A549 (cell line): ENCODE data around the gene ALPK3. TPM values are rescaled to one million over a fixed set of nuclear protein-coding genes. Genes with fewer than 3 reads are reported as not detected.

Source experiments
- ATAC-seq, 2 experiments: fragments of 200-7000 bp in 1 of 2; fragments of >200 bp in 1 of 2; cut with Nextera tagmentation in 1 of 2; cut with Tn5 transposase in 1 of 2; 3 replicates each; pipeline versions ENCODE4 v1.8.0 to v1.9.1; 2018 to 2020; ENCODE audit warnings: mild to moderate bottlenecking in 1 of 2, moderate library complexity in 1 of 2
- CTCF ChIA-PET: fragments of 300-600 bp; sonication (Branson Sonifier 250); formaldehyde crosslinking; extraction: SDS; loops from one replicate; lab custom pipeline; 2021; ENCODE audit warnings: antibody characterized with exemption, inconsistent platforms; lab: Yijun Ruan, JAX
- POLR2A ChIA-PET: fragments of 350-600 bp; formaldehyde crosslinking; extraction: SDS; loops from one replicate; lab custom pipeline; 2021; ENCODE audit warnings: antibody characterized with exemption, inconsistent platforms; lab: Yijun Ruan, JAX
- DNase-seq, 2 experiments: peaks; one replicate each; pipeline versions ENCODE4 v3.0.0 to v3.0.0-alpha.2; 2011 to 2016; ENCODE audit warnings: low read depth in 1 of 2, low spot score in 1 of 2
- FAIRE-seq: peaks from 2 replicates; lab custom pipeline; 2011; peaks lifted over from hg19 to GRCh38; lab: Jason Lieb, UNC
- H3K27ac ChIP-seq, 2 experiments: fragments of >200 bp; sonication (Bioruptor Twin); formaldehyde crosslinking; 3 replicates each; pipeline ENCODE4 v1.5.1; 2016 to 2017
- H3K4me1 ChIP-seq: fragments of >200 bp; sonication (Bioruptor Twin); formaldehyde crosslinking; 3 replicates; pipeline ENCODE4 v1.6.1; 2016
- H3K4me2 ChIP-seq: fragments of >200 bp; sonication (Bioruptor Twin); formaldehyde crosslinking; 3 replicates; pipeline ENCODE4 v1.6.1; 2016
- H3K4me3 ChIP-seq: fragments of >200 bp; sonication (Bioruptor Twin); formaldehyde crosslinking; 3 replicates; pipeline ENCODE4 v1.5.1; 2016
- H3K9me3 ChIP-seq: fragments of >200 bp; sonication (Bioruptor Twin); formaldehyde crosslinking; 3 replicates; pipeline ENCODE4 v1.6.1; 2016
- CBX2 ChIP-seq: fragments of 200-600 bp; sonication (generic); IDR thresholded peaks from 2 replicates; pipeline ENCODE4 v1.6.1; 2016; ENCODE audit warnings: low read depth, mild to moderate bottlenecking, borderline replicate concordance
- CEBPB ChIP-seq, 2 experiments: fragments of >200 bp in 1 of 2; sonication (Bioruptor Twin) in 1 of 2; formaldehyde crosslinking in 1 of 2; IDR thresholded peaks; 2 replicates each; pipeline ENCODE4 v1.6.1; 2012 to 2016
- CHD2 ChIP-seq: fragments of 150-350 bp; IDR thresholded peaks from 2 replicates; pipeline ENCODE4 v1.6.1; 2014; ENCODE audit warnings: low read length; ENCODE audit not compliant: partially characterized antibody
- CHD4 ChIP-seq: fragments of 200-600 bp; sonication (generic); IDR thresholded peaks from 2 replicates; pipeline ENCODE4 v1.6.1; 2016; ENCODE audit warnings: antibody characterized with exemption, mild to moderate bottlenecking, borderline replicate concordance
- CTCF ChIP-seq: fragments of >200 bp; sonication (Bioruptor Twin); formaldehyde crosslinking; IDR thresholded peaks from 3 replicates; pipeline ENCODE4 v1.5.1; 2016
- EHF ChIP-seq: fragments of 250-450 bp; sonication (Bioruptor Pico); IDR thresholded peaks from 2 replicates; pipeline ENCODE4 v1.5.0; 2020; ENCODE audit warnings: mild to moderate bottlenecking
- FOSB ChIP-seq: fragments of 250-450 bp; sonication (Bioruptor Pico); IDR thresholded peaks from 2 replicates; pipeline ENCODE4 v1.5.0; 2020; ENCODE audit warnings: mild to moderate bottlenecking, moderate library complexity
- FOXS1 ChIP-seq: fragments of 250-450 bp; sonication (Bioruptor Pico); IDR thresholded peaks from 2 replicates; pipeline ENCODE4 v1.5.0; 2020; ENCODE audit warnings: mild to moderate bottlenecking, moderate library complexity
- HEYL ChIP-seq: fragments of 250-450 bp; sonication (Bioruptor Pico); IDR thresholded peaks from 2 replicates; pipeline ENCODE4 v1.8.0; 2021; ENCODE audit warnings: mild to moderate bottlenecking, moderate library complexity
- JUN ChIP-seq, 2 experiments: fragments of >200 bp; sonication (Bioruptor Twin); formaldehyde crosslinking; IDR thresholded peaks; 2 replicates in 1 of 2; 3 replicates in 1 of 2; pipeline ENCODE4 v1.6.1; 2016 to 2017
- KDM1A ChIP-seq: fragments of 200-600 bp; sonication (generic); IDR thresholded peaks from 2 replicates; pipeline ENCODE4 v1.6.1; 2016; ENCODE audit warnings: low read depth, mild to moderate bottlenecking
- MAX ChIP-seq: IDR thresholded peaks from 2 replicates; pipeline ENCODE4 v1.6.1; 2012
- NPAS2 ChIP-seq: fragments of 250-450 bp; sonication (Bioruptor Pico); IDR thresholded peaks from 2 replicates; pipeline ENCODE4 v1.8.0; 2022; ENCODE audit warnings: mild to moderate bottlenecking, moderate library complexity, borderline replicate concordance
- PBX3 ChIP-seq: IDR thresholded peaks from 2 replicates; pipeline ENCODE4 v1.6.1; 2012
- RAD21 ChIP-seq, 2 experiments: fragments of >200 bp in 1 of 2; sonication (Bioruptor Twin) in 1 of 2; formaldehyde crosslinking in 1 of 2; IDR thresholded peaks in 1 of 2; conservative IDR thresholded peaks in 1 of 2; 2 replicates in 1 of 2; 3 replicates in 1 of 2; pipeline ENCODE4 v1.6.1; 2012 to 2018; ENCODE audit warnings: inconsistent platforms in 1 of 2
- RARB ChIP-seq: fragments of 250-450 bp; sonication (Bioruptor Pico); IDR thresholded peaks from 2 replicates; pipeline ENCODE4 v1.8.0; 2021; ENCODE audit warnings: mild to moderate bottlenecking, moderate library complexity
- RNF2 ChIP-seq: fragments of 200-600 bp; sonication (generic); IDR thresholded peaks from 2 replicates; pipeline ENCODE4 v1.6.1; 2016; ENCODE audit warnings: low read depth, mild to moderate bottlenecking, antibody characterized with exemption, moderate library complexity, borderline replicate concordance
- SMC3 ChIP-seq: fragments of >200 bp; sonication (Bioruptor Twin); formaldehyde crosslinking; IDR thresholded peaks from 3 replicates; pipeline ENCODE4 v1.6.1; 2018; ENCODE audit warnings: inconsistent platforms
- TP53 ChIP-seq: fragments of 250-450 bp; sonication (Bioruptor Pico); IDR thresholded peaks from 2 replicates; pipeline ENCODE4 v1.5.0; 2021; ENCODE audit warnings: mild to moderate bottlenecking, moderate library complexity
- WGBS: methylation state at CpG from one replicate; pipeline ENCODE4 v1.1.6; 2017; ENCODE audit errors: missing lambda C conversion rate; 5-methylcytosine and 5-hydroxymethylcytosine counted together
- polyA plus RNA-seq, 4 experiments: library from polyadenylated mRNA; depleted of rRNA in 3 of 4; stranded (reverse); fragments of >200 nt; fragmentation: RNase III in 1 of 4; extraction: RNeasy Plus Mini Kit Qiagen cat#74134 plus additional on column Dnase treatment in 1 of 4; gene quantifications; 2 replicates in 3 of 4; 3 replicates in 1 of 4; pipeline ENCODE4 v1.2.3, GENCODE V29; 2011 to 2017
- TF ChIP-seq, protein P1 (sequence below): IDR thresholded peaks from 2 replicates; pipeline ENCODE4 v1.6.1; 2012; ENCODE audit warnings: low read depth, borderline replicate concordance

ALPK3 gene
- polyA plus RNA-seq, 2 of the 4 experiments (the other 2 are of a cell fraction) = 0.26 to 0.30 TPM

GRCh38 chr15:84826369-84826823 is 9.2 kb downstream of the ALPK3 start:
- TF ChIP-seq FOXS1 (no peak), MAX (no peak; the same call in 1 of the 2 replicates), CEBPB (IDR thresholded peaks at IDR 0.05) (no peak), RARB (CRISPR knock-in tag) (no peak), RNF2 (no peak), RAD21 (conservative IDR thresholded peaks at IDR 0.05 in 1 of 2, IDR thresholded peaks at IDR 0.05 in 1 of 2) (peak; percentile 86 to 94), CHD4 (no peak), CTCF (peak; percentile 66), SMC3 (peak; percentile 87), HEYL (CRISPR knock-in tag) (no peak)
- TF ChIP-seq, all 56 proteins: peak for 3
- Histone ChIP-seq H3K4me3 (no peak overlapping the region), H3K4me2 (no peak overlapping the region), H3K27ac (peak overlapping the region; percentile 20 to 29; a peak in 2 of 6 replicates), H3K9me3 (no peaks in the 10 kb centered on the region), H3K4me1 (peaks cover 6% of the 10 kb centered on the region; the same call in 2 of the 3 replicates)
- DNase-seq = peak; percentile 74 to 75
- CTCF ChIA-PET = interaction anchor here (0.9 to 6.5 kb wide), 12 partner anchors 8 to 109 kb away, joined by 3 to 34 read pairs (median 4); partner anchors contain the start of gene ALPK3
- 27% methylated on average over 6 of the region's 6 CpGs for WGBS
- POLR2A ChIA-PET = no interaction called here
- no peak for FAIRE-seq
- ATAC-seq = peak; percentile 78 to 94

DNA sequence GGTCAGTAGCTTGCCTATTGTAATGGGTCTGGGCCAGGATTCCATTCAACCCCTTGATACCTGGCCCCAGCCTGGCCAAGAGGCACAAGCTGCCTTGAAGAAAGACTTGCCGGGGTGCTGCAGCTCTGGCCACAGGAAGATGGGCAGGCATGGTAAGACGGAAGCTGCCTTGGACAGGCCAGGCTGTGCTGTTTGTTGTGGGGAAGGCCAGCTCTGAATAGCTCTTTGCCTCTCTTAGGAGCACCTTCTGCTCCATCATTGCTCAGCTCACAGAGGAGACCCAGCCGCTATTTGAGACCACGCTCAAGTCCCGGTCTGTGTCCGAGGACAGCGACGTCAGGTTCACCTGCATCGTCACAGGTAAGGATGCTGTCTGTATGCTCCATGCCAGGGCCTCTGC is 10.1 kb downstream of the ALPK3 start:
- TF ChIP-seq, protein P1, sequence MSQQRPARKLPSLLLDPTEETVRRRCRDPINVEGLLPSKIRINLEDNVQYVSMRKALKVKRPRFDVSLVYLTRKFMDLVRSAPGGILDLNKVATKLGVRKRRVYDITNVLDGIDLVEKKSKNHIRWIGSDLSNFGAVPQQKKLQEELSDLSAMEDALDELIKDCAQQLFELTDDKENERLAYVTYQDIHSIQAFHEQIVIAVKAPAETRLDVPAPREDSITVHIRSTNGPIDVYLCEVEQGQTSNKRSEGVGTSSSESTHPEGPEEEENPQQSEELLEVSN = no peak
- TF ChIP-seq JUN (IDR thresholded peaks at IDR 0.05) = no peak
- TF ChIP-seq TP53 (CRISPR knock-in tag) = no peak
- TF ChIP-seq CHD2 = no peak
- no peak for TF ChIP-seq EHF (CRISPR knock-in tag)
- no peak for TF ChIP-seq CBX2
- TF ChIP-seq SMC3 = no peak
- TF ChIP-seq RARB (CRISPR knock-in tag) = no peak
- no peak for TF ChIP-seq FOSB (CRISPR knock-in tag)
- TF ChIP-seq NPAS2 (CRISPR knock-in tag) = no peak
- no peak for TF ChIP-seq KDM1A
- no peak for TF ChIP-seq PBX3
- TF ChIP-seq CEBPB (IDR thresholded peaks at IDR 0.05) = no peak
- TF ChIP-seq, all 56 proteins: peak for 0
- no peak for ATAC-seq
- FAIRE-seq = no peak
- Histone ChIP-seq H3K9me3 (no peaks in the 10 kb centered on the region), H3K4me3 (no peak overlapping the region), H3K4me2 (no peak overlapping the region), H3K4me1 (peaks cover 6% of the 10 kb centered on the region), H3K27ac (peak overlapping the region in 1 of 2 experiments; percentile 20; a peak in 1 of 6 replicates)
- DNase-seq = no peak
- WGBS = 94% methylated on average over 9 of the region's 9 CpGs
- POLR2A ChIA-PET = no interaction called here
- CTCF ChIA-PET = interaction anchor here (0.8 to 6.5 kb wide), 12 partner anchors 9 to 217 kb away, joined by 3 to 34 read pairs (median 3); partner anchors contain the start of gene ALPK3
